ENCODE measurements around the gene PRPH2. TPM values are rescaled to one million over a fixed set of nuclear protein-coding genes. Genes with fewer than 3 reads are reported as not detected.

The PRPH2 gene
- total RNA-seq, 2 experiments from 2014 or later, result 0.06 TPM; not detected in 1

DNA sequence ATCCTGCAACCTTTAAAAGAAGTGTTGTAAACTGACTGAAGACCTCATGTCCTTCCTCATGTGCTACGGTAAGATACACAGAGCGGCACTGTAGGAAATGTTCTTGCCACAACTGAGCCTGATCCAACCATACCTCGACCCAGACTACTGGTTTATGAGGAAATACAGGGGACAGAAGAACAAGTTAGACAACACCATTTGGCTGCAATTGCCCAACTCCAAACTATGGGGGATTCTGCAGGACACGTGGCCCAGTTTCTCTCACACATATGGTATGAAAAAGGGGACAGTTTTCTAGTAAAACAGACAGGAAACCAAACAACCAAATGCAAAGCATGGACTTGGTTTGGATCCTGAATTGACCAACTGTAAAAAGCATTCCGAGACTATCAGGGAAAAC, 10.5 kb downstream of the PRPH2 start:
- POLR2A ChIA-PET, result no interaction called here
- CTCF ChIA-PET, result interaction anchor here (1.5 kb wide), 1 partner anchor 15 kb away, joined by 3 read pairs; no protein-coding TSS in a partner anchor

DNA sequence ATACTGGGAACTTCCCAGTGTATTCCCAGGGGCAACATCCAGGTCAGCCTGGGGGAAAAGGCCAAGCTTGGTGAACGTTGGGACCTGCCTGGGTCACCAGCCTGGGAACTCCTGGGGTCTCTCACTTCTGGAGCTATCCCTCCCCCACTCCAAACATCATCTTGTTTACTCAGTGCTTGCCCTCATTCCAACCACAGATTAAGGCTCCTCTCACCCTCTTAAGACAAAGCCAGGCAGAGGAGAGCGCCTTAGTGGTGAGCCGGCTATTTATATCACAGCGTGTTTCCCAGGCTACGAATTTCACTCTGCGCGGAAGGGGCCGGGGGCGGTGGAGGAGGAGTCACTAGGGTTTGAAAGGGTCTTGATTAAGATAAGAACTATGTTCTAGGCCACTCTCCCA, 12.1 kb downstream of the PRPH2 start:
- ChIA-PET POLR2A (no interaction called here), CTCF (no interaction called here)

- POLR2A ChIA-PET, result no interaction called here
- CTCF ChIA-PET, result no interaction called here
Measured at GRCh38 chr6:42709871-42710270, 12.5 kb downstream of the PRPH2 start.

GRCh38 chr6:42708096-42708495, 14.3 kb downstream of the PRPH2 start:
- POLR2A ChIA-PET, result no interaction called here
- CTCF ChIA-PET, result no interaction called here

DNA sequence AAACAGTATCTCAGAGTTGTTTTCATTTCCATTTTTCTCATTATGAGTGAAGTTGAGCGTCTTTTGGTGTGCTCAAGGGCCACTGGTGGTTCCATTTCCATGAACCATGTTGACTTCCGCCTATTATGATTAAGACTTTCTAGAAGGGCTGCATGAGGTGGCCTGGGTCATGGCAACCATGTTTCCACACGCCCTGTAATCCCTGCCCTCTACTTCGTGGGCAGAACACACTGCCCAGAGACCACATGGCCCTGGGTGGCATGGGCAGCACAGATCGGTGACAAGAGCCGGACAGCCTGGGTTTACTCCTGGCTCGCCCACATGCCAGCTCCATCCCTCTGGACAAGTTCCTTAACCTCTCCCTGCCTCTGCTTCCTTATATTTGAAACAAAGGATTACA, 14.8 kb downstream of the PRPH2 start:
- POLR2A ChIA-PET, result no interaction called here
- CTCF ChIA-PET, result no interaction called here

- POLR2A ChIA-PET, result no interaction called here
- CTCF ChIA-PET, result interaction anchor here (1.0 kb wide), 1 partner anchor 44 kb away, joined by 3 read pairs; no protein-coding TSS in a partner anchor
Measured at GRCh38 chr6:42704937-42705374, 17.4 kb downstream of the PRPH2 start.

GRCh38 chr6:42704251-42704936, 18.0 kb downstream of the PRPH2 start:
- CTCF ChIA-PET, result interaction anchor here (1.0 kb wide), 1 partner anchor 43 kb away, joined by 3 read pairs; no protein-coding TSS in a partner anchor
- POLR2A ChIA-PET, result no interaction called here

- POLR2A ChIA-PET, result interaction anchor here (0.9 kb wide), 1 partner anchor 9 kb away, joined by 3 read pairs; no protein-coding TSS in a partner anchor
- CTCF ChIA-PET, result interaction anchor here (0.6 kb wide), 1 partner anchor 38 kb away, joined by 3 read pairs; no protein-coding TSS in a partner anchor
Measured at GRCh38 chr6:42702786-42703185, 19.6 kb downstream of the PRPH2 start.

DNA sequence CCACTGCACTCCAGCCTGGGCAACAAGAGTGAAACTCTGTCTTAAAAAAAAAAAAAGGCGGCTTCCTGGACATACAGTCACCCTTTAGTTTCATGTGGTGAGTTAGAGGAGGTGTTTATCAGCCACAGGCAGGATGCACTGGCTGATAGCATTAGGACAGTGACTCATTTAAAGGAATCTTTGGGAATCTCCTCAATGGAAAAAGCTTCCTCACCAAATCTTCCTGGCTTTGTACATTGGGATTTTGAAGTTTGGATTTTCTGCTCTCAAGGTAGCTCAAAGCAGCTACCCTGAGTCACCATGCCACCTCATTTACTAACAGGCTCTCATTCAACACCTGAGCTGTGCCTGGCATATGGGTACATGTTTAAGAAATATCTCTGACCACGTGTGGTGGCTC, 20.2 kb downstream of the PRPH2 start:
- CTCF ChIA-PET, result interaction anchor here (0.6 kb wide), 2 partner anchors 39 to 759 kb away, joined by 3 to 5 read pairs; no protein-coding TSS in a partner anchor
- POLR2A ChIA-PET, result interaction anchor here (0.5 to 0.9 kb wide), 2 partner anchors 9 to 27 kb away, joined by 3 to 7 read pairs; no protein-coding TSS in a partner anchor

DNA sequence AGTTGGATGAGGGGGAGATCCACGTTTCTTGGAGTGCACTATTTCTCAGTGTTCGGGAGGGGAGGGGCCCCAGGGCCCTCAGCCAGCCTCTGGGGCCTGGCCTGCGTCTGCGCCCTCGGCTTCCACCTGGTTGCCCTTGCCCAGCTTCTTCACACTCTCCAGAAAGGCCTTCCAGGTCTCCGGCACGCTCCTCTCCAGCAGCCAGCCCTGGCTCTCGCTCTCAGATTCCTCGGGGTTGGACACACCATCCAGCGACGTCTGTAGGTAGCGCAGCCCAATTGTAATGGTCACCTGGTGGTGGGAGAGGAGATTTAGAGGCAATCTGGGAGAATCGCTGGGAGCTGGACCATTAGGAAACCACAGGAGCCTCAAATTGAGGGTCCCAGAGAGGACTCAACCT, 24.2 kb downstream of the PRPH2 start:
- POLR2A ChIA-PET, result no interaction called here
- CTCF ChIA-PET, result interaction anchor here (1.1 kb wide), 1 partner anchor 37 kb away, joined by 3 read pairs; no protein-coding TSS in a partner anchor

DNA sequence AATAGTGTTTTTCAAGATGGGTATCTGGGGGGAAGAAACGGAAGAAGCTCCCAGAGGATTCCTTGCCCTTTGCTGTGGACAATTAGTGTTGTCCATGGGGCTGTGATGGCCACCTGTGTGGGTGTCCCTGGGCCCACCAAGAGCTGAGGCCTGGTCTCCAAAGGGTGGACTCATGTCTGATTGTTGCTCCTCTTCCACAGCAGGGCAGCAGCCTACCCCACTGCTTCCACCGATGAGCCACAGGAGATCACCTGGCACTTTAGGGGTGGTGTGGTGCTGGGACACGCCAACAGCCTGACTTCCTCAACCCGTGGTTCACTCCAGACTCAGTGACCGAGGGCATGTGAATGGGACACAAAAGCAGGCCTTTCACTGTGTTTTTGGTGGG, 25.1 kb downstream of the PRPH2 start:
- POLR2A ChIA-PET, result no interaction called here
- CTCF ChIA-PET, result interaction anchor here (1.1 kb wide), 1 partner anchor 36 kb away, joined by 3 read pairs; no protein-coding TSS in a partner anchor

- CTCF ChIA-PET, result no interaction called here
- POLR2A ChIA-PET, result no interaction called here
Measured at GRCh38 chr6:42696526-42697267, 25.7 kb downstream of the PRPH2 start.

- POLR2A ChIA-PET, result no interaction called here
- CTCF ChIA-PET, result interaction anchor here (0.6 to 1.2 kb wide), 2 partner anchors 32 to 62 kb away, joined by 3 read pairs; no protein-coding TSS in a partner anchor
Measured at GRCh38 chr6:42694586-42694985, 27.8 kb downstream of the PRPH2 start.

DNA sequence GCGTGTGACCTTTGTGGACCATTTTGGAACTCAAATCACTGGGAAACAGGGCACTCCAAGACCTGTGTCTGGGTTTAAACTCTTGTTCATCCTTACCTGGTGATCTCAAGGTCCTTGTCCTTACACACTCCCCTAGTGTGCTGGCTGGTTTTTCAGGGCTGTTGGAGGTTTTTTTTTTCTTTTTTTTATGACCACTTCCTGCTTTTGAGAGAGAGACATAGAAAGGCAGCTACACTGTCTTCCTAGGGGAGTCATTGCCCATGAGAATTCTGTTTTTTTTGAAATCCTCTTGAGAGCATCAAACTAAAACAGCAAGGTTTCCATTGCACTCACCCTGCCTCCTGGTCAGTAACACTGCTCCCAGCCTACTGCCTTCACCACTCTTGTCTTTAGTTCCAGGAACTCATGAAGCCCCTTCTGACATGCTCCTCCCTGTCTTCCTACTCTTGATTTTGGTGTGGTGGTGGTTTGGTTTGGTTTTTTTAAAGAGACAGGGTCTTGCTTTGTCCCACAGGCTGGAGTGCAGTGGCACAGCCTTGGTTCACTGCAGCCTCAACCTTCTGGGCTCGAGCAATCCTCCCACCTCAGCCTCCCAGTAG, 28.6 kb downstream of the PRPH2 start:
- ChIA-PET POLR2A (interaction anchor here (1.0 kb wide), 1 partner anchor 9 kb away, joined by 3 read pairs; no protein-coding TSS in a partner anchor), CTCF (interaction anchor here (1.2 to 2.9 kb wide), 2 partner anchors 32 to 33 kb away, joined by 3 to 12 read pairs; no protein-coding TSS in a partner anchor)

- POLR2A ChIA-PET, result interaction anchor here (0.5 kb wide), 1 partner anchor 192 kb away, joined by 7 read pairs; no protein-coding TSS in a partner anchor
- CTCF ChIA-PET, result interaction anchor here (1.1 to 2.9 kb wide), 3 partner anchors 29 to 187 kb away, joined by 3 to 12 read pairs (median 3); partner anchors contain the start of gene RPL7L1
Measured at GRCh38 chr6:42692137-42692911, 30.1 kb downstream of the PRPH2 start.

GRCh38 chr6:42690872-42691271, 31.5 kb downstream of the PRPH2 start:
- CTCF ChIA-PET, result interaction anchor here (2.9 kb wide), 1 partner anchor 36 kb away, joined by 12 read pairs; no protein-coding TSS in a partner anchor
- POLR2A ChIA-PET, result interaction anchor here (0.6 kb wide), 1 partner anchor 249 kb away, joined by 4 read pairs; no protein-coding TSS in a partner anchor

DNA sequence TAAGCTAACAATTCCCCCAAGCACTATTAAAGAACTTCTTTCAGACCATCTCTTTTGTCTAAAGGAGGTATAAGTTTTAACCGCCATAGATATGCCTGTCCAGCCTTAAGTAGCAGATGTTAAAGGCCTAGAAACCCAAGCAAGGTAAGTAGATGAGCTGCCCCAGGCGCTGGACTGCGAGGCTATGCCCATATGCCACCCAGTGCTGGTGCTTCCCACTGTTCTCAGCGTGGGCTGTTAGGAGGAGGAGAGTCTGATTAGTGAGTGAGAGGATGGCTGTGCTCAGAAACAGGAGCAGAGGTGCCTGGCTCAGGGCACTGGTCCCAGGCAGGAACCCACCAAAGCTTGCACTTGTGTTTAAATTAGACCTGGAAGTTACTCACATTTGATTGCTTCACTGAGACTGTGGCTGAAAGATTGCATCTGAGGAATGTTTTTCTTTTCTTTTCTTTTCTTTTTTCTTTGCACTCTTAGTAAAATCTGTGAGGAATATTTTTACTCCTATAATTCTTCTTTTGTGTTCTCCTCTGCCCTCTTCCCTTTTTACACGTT, 32.2 kb downstream of the PRPH2 start:
- POLR2A ChIA-PET, result interaction anchor here (0.6 kb wide), 1 partner anchor 248 kb away, joined by 4 read pairs; no protein-coding TSS in a partner anchor
- CTCF ChIA-PET, result no interaction called here

- POLR2A ChIA-PET, result no interaction called here
Measured at GRCh38 chr6:42689371-42689770, 33.0 kb downstream of the PRPH2 start.

DNA sequence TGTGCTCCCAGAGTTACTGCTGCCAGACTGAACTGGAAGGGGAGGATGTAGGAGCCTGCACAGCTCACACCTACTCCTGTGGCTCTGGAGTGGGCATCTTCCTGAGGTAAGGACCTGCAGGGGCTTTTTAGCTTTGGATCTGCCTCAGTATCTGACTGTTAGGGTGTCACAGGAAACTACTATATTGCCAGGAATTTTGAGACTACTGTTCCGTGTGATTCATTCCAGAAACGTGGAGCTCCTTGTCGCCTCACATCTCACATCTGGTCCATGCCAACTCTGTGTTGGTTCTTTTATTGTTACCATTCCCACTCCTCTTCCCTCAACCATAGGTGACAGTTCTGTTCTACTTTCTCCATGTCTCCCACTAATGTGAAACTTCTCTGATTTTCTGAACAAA, 34.1 kb downstream of the PRPH2 start:
- ChIA-PET CTCF (no interaction called here), POLR2A (no interaction called here)

More at GRCh38 chr6:42689371-42689770, 33.0 kb downstream of the PRPH2 start:
- CTCF ChIA-PET, result interaction anchor here (0.6 kb wide), 1 partner anchor 907 kb away, joined by 4 read pairs; no protein-coding TSS in a partner anchor
